ENCODE results near the gene AP3B1.
A peak's percentile ranks its signal among the peaks of the same experiment; 100 is the strongest.

The AP3B1 gene

GRCh38 chr5:77963795-77964194 is 330.7 kb downstream of the AP3B1 start:
- in situ Hi-C loops (cut with MboI; ENCODE audit: low pct_unique_long_range_greater_than_20kb, low sequenced_read_pairs): no loop called here
- no peak for DNase-seq

DNA sequence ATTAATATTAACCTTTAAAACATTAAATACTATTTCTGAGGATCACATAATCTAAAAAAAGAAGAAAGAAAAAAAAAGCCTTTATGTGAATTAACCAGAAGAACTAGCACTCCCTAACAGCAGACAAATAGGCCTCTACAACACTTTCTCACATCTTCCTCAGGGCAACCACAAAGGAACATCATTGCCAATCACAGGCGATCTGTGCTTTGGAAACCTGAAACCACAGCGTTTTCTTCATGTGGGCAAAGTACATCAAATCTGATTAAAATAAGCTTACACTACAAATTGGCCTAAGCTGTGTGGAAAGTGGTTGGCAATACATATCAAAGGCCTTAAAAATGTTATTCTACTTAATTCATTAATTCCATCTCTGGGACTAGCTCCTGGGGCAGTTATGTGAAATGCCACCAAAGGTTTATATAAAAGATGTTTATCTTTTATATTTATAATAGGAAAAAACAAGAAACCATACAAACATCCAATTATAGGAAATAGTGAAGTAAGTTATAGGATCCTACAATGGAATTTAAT is 333.6 kb downstream of the AP3B1 start:
- peak; percentile 19 for DNase-seq

DNA sequence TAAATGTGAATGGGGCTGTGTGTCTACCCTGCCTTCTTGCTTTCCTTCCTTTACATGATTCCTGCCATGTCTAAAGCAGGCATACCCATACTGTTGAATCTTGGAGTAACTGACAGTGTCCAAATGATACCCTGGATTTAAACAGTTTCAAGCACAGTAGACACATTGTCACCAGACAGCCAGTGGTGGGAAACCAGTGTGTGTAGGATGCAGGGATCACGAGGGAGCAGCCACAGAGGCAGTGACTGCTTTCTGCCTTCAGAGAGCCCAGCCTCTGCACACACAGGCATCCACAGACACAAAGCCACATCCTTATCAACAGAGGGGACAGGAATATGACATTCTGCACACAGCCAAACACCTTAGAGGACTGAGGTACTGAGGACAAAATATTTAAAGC is 334.2 kb downstream of the AP3B1 start:
- in situ Hi-C loops (cut with MboI; ENCODE audit: low pct_unique_long_range_greater_than_20kb, low sequenced_read_pairs): no loop called here
- no peak for DNase-seq

More for the DNA sequence above, 333.6 kb downstream of the AP3B1 start:
- in situ Hi-C loops (cut with MboI; ENCODE audit: low pct_unique_long_range_greater_than_20kb, low sequenced_read_pairs): no loop called here

GRCh38 chr5:77958642-77959330 is 335.7 kb downstream of the AP3B1 start:
- in situ Hi-C loops (cut with MboI; ENCODE audit: low pct_unique_long_range_greater_than_20kb, low sequenced_read_pairs): no loop called here
- DNase-seq: no peak

- in situ Hi-C loops (cut with MboI; ENCODE audit: low pct_unique_long_range_greater_than_20kb, low sequenced_read_pairs): no loop called here
- no peak for DNase-seq
These were observed 336.5 kb downstream of the AP3B1 start for GRCh38 chr5:77957931-77958521.

DNA sequence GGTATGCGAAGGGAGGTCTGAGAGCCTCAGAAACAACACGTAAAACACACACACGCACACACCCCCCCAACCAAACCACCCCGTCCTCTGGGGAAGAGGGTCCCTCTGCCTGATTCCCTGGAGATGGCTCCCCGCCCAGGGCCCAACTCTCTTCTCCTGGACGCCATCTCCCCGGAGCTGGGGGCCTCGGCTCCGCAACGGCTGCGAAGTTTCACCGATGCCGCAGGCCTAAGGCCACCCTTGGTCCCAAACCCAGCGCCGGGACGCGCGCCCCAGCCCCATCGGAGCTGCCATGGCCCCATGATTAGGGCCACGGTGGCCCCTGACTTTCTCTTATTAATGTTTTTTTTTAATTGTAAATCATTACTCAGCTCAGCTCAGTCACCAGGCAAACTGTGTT is 337.0 kb downstream of the AP3B1 start:
- in situ Hi-C loops (cut with MboI; ENCODE audit: low pct_unique_long_range_greater_than_20kb, low sequenced_read_pairs): no loop called here
- no peak for DNase-seq

DNA sequence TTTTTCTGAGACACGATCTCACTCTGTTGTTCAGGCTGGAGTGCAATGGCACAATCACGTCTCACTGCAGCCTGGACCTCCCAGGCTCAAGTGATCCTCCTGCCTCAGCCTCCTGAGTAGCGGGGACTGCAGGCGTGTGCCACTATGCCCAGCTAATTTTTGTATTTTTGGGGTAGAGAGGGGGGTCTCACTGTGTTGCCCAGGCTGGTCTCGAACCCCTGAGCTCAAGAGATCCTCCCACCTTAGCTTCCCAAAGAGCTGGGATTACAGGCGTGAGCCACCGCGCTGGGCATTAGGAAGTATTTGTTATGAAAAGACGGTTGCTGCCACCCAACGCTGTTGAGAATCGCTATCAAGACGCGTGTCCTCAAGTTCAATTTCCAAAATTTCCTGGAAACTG is 337.4 kb downstream of the AP3B1 start:
- DNase-seq: no peak
- in situ Hi-C loops (cut with MboI; ENCODE audit: low pct_unique_long_range_greater_than_20kb, low sequenced_read_pairs): no loop called here

DNA sequence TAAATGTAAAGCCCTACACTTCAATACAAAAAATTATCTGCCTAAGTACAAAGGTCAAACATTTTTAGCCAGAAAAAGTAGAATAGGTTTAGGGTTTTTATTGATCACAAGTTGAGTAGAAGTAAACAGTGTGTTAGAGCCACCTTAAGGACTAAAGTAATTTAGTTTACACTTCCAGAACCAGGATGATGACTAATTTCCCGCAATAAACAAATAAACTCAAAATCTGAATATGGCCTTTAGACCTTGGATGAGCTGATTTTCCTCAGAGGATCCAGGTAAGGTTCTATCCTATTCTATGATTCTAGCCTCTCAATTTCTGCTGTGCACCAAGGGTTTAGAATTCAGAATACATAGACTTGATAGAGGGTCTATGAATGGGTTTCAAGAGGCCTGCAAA is 338.9 kb downstream of the AP3B1 start:
- DNase-seq: no peak
- in situ Hi-C loops (cut with MboI; ENCODE audit: low pct_unique_long_range_greater_than_20kb, low sequenced_read_pairs): no loop called here

- no peak for DNase-seq
- in situ Hi-C loops (cut with MboI; ENCODE audit: low pct_unique_long_range_greater_than_20kb, low sequenced_read_pairs): no loop called here
These were observed 341.1 kb downstream of the AP3B1 start for GRCh38 chr5:77953374-77953773.

DNA sequence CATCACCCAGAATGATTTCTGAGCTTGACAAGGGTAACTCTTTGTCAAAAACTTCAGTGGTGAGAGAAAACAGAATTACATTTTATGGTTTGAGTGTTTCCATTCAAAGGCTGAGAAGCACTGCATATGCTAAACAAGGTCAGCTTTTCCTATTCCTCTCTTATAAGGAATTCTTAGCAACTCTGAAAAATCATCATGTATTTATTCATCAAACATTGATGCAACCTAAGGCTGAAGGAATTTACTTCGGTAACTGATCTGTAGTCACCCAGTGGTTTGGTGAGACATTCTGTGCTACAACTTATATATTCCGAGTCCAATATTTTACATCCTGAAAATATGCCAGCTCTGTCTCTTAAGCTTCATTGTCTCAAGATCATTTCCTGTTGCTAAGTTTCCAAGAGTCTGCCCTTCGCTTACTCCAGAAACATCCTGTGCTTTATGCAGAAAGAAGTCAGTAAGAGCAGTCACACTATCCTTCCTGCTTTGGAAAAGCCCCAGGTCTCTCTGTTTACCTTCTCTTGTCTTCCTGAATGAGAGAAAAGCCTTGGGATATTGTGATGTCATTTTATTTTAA is 341.8 kb downstream of the AP3B1 start:
- DNase-seq: no peak
- in situ Hi-C loops (cut with MboI; ENCODE audit: low pct_unique_long_range_greater_than_20kb, low sequenced_read_pairs): no loop called here
